GM18870 (cell line): Measurements from ENCODE around the gene SAXO1.
"Not testable (repeated sequence)": the region's sequence is repeated elsewhere in the genome, so short reads cannot be mapped to it uniquely, and the experiment has no call there.

ENCODE experiments used
- ATAC-seq: cut with Tn5 transposase; IDR thresholded peaks from one replicate; pipeline ENCODE4 v1.9.1; 2021; ENCODE audit warnings: moderate library complexity; ENCODE audit not compliant: unreplicated experiment

SAXO1 gene

GRCh38 chr9:19033015-19033414, at the start of gene SAXO1:
SAXO1 (minus strand) TSS chr9:19033209; CDS start chr9:19032908, 301 bp downstream.
- no peak for ATAC-seq

DNA sequence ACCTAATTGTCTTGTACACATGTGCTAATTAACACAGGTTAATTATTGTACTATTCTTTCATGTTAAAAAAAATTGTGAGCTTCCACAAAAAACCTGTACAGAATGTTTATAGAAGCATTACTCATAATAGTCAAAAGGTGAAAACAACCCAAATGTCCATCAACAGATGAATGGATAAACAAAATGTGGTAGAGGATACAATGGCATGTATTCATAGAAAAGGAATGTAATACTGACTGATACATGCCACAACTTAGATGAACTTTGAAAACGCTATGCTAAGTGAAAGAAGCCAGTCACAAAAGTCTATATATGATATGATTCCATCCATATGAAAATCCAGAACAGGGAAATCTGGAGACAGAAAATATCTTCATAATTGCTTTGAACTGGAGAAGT, 41.8 kb upstream of the SAXO1 start:
- ATAC-seq, result no peak

GRCh38 chr9:19074229-19074628, 41.2 kb upstream of the SAXO1 start:
- ATAC-seq, result no peak

- ATAC-seq, result no peak
These were observed 24.0 kb upstream of the SAXO1 start for GRCh38 chr9:19057033-19057432.

DNA sequence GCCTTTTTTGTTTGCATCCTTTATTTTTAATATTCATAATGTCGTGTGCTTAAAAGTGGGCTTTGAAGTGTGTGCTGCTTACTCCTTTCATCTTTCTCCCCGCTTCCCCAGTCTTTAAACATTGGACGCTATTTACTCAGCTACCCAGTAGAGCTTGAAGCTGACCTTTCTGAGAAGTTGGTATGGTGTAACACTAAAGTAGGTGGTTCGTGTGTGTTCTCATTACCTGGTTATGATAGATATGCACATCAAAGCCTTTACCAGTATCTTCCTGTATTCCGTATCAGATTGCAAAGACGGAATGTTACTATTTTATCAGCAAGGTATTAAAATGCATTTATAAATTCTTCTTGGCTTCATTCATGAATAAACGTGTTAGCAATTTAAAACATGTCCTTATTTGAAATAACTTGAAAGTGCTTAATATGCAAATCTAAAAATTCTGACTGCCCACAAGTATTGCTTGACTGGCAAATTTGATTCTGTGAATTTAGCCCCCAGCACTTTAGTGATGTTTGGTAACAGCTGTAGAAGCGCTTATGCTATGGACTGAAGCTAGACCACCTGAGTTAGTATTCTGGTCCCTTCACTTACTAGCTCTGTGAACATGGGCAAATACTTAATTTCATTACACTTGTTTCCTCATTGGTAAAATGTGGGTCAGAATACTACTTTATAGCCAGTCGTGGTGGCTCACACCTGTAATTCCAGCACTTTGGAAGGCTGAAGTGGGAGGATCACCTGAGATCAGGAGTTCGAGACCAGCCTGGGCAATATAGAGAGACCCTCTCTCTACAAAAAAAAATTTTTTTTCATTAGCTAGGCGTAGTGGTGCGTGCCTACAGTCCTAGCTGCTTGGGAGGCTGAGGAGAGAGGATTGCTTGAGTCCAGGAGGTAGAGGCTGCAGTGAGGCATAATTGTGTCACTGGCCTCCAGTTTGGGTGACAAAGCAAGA, 17.9 kb upstream of the SAXO1 start:
- no peak for ATAC-seq

- no peak for ATAC-seq
These were observed 17.1 kb upstream of the SAXO1 start for GRCh38 chr9:19049917-19050636.

GRCh38 chr9:19048966-19049916, 16.2 kb upstream of the SAXO1 start, which contains the start of gene RRAGA:
RRAGA (plus strand) TSS chr9:19049427; CDS start chr9:19049660, 233 bp downstream.
- peak; percentile 90 for ATAC-seq

DNA sequence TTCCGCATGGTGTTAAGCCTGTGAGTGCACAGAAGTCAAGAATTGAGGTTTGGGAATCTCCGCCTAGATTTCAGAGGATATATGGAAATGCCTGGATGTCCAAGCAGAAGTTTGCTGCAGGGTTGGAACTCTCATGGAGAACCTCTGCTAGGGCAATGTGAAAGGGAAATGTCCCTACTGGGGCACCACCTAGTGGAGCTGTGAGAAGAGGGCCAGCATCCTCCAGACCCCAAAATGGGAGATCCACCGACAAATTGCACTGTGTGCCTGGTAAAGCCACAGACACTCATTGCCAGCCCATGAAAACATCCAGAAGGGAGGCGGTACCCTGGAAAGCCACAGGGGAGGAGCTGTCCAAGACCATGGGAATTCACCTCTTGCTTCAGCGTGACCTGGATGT, 3.6 kb upstream of the SAXO1 start:
- ATAC-seq, result no peak

DNA sequence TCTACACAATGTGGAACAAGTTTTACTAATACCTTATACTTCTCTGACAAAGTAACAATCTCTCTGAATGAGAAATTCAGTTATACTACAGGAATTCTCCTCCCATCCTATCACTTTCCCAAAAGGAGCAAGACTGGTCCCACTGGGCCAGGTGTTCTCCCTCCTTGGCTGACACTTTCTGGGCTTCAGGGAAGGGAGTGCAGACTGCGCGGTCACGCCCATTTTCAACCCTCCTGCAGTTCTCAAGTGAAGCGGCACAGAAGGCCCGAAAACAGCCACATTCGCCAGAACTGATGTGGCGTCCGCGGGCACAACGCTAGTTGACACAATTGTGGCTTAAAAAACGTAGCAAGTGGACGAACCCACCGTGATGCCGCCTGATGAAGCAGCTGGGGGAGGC, 603 bp downstream of the SAXO1 start:
- no peak for ATAC-seq

DNA sequence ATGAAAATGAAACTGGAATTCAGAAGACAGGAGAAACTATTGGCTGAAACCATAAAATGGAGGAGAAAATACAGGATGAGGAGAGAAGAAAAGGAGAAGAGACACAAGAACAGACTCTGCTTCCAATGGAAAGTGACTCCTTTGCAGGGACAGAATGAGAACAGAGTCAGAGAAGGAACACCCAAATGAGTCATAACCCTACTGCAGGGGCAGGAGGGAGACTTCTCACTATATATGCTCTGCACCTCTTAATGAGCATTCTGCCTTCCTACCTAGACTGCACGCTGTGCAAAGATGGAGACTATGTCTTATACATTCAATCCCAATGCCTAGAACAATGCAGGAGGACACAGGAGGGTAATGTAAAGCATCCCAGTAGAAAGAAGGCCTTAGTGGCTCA, 2.1 kb downstream of the SAXO1 start:
- ATAC-seq, result peak; percentile 78

DNA sequence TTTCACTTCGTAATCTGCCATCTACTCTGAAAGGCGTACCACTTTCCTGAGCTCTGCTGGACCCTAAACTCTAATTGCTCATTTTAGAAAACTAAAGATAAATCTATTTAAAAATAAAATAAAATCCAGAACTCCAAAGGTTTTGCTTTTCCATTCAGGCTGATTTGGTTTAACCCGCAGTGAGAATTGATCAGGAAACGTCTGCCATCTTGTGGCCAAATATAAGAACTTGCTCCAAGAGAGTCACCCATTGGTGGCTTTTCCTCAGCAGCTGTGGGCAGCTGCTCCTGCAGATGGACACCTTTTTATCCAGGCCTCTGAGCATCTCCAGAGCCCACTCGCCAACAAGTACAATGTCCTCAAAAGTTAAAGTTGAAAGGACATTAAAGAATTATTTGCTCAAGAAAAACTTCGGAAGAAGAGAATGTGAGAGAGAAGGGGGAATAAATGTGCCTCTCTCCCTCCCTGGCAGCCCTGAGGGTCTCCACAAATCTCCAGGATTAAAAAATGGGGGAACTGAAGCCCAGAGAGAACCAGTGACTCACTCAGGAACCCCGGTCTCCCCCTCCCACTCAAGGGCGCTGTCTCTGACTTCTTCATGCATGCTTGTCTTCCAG, 4.1 kb downstream of the SAXO1 start:
- no peak for ATAC-seq

- no peak for ATAC-seq
These were observed 5.2 kb downstream of the SAXO1 start for GRCh38 chr9:19027825-19028224.

- ATAC-seq, result no peak
These were observed 6.6 kb downstream of the SAXO1 start for GRCh38 chr9:19026375-19026774.

DNA sequence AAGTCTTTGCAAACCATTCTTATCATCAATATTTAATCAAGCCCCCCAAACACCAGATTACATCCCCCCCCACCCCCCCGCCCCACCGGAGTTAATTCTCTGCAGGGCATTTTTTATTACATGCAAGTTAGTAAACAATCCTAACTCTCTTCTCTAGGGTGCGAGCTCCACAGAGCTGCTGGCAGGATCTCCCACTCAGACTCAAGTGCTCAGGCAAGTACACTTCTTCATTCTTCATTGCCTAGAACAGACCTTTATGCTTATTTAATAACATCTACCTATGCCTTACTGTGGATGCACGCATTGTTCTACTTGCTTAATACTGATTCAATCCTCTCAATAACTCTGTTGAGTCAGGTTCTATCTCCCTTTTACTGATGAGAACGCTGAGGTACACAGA, 9.9 kb downstream of the SAXO1 start:
- ATAC-seq, result no peak

DNA sequence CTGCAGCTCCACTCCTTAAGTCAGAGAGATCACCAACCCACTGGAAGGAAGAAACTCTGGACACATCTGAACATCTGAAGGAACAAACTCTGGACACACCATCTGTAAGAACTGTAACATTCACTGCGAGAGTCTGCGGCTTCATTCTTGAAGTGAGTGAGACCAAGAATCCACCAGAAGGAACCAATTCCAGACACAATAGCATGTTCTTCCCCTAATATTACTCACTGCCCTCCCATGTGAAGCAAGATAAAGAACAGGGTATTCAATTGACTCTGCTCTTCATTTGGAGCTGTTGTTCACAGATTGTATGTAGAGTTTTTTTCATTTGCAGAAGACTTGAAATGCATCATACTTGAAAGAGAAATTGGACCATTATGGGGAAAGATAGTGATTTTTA, 10.8 kb downstream of the SAXO1 start:
- ATAC-seq, result peak; percentile 66

GRCh38 chr9:19021649-19022048, 11.4 kb downstream of the SAXO1 start:
- ATAC-seq, result not testable (repeated sequence)

- ATAC-seq, result no peak
These were observed 12.0 kb downstream of the SAXO1 start for GRCh38 chr9:19020886-19021455.

DNA sequence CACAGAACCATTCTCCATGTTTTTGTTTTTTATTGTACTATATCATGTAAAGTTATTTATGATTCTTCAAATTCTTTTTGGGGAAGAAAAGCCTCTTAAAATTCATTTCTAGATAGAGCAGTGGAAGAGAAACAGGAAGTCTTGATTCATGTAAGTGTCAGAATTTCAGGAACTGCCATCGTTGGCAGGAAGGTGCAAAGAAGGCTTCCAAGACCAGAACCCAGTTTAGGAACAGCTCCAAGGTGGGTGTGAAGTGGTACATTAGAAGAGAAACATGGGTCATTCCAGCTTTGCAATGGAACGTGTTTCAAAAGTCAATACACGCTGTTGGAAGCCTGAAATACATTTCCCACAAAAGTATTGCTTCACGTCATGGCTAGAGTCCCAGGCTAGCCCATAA, 14.8 kb downstream of the SAXO1 start:
- no peak for ATAC-seq

DNA sequence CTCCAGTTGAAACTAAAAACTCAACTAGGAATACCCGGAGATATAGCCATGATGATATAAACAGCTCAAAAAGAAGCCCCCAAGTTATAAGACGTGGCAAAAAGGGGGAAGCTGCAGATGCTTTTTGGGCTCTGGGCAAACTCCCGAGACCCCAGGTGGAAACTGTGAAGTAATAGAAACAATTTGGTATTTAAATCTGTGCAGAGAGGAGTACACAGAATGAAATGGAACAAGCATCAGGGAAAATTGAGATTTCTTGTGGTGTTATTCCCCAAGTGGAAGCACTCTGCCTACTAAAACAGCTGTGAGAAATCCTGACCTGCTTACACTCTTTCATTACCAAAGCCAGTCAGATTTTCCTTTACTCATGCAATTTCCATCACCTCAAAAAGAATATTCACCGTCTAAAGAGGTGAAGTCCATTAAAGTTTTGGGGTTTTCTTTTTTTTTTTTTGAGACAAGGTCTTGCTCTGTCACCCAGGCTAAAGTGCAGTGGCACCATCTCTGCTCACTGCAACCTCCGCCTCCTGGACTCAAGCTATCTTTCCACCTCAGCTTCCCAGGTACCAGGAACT, 23.5 kb downstream of the SAXO1 start:
- ATAC-seq, result no peak

- no peak for ATAC-seq
These were observed 32.9 kb downstream of the SAXO1 start for GRCh38 chr9:19000133-19000532.
